Gastroesophageal sphincter (tissue), 3 donors: ENCODE results near the gene SLC29A3.

Source experiments
- CTCF ChIP-seq, 4 experiments: fragments of 200-600 bp in 2 of 4; fragments of 450-650 bp in 2 of 4; sonication (generic) in 1 of 4; IDR thresholded peaks; one replicate each; pipeline ENCODE4 v1.5.1; 2017 to 2019; ENCODE audit warnings: antibody characterized with exemption in 4 of 4, mild to moderate bottlenecking in 2 of 4, moderate library complexity in 2 of 4
- EP300 ChIP-seq: sonication (generic); formaldehyde crosslinking; IDR thresholded peaks from one replicate; pipeline ENCODE4 v1.6.1; 2017; ENCODE audit warnings: antibody characterized with exemption, mild to moderate bottlenecking
- POLR2A ChIP-seq, 2 donors: fragments of 450-650 bp; IDR thresholded peaks; one replicate each; pipeline ENCODE4 v1.6.1; 2017; ENCODE audit warnings: antibody characterized with exemption in 2 of 2, mild to moderate bottlenecking in 2 of 2, moderate library complexity in 1 of 2

- TF ChIP-seq CTCF (IDR thresholded peaks at IDR 0.05) (no peak), POLR2A (IDR thresholded peaks at IDR 0.05) (no peak), EP300 (no peak)
These were observed 25.5 kb upstream of the SLC29A3 start for GRCh38 chr10:71293446-71294084.
